Subcutaneous adipose tissue (tissue), 4 donors: Measurements from ENCODE around the gene VEPH1. TPM values are rescaled to one million over a fixed set of nuclear protein-coding genes. Genes with fewer than 3 reads are reported as not detected.

Source experiments
- CTCF ChIP-seq: fragments of 450-650 bp; IDR thresholded peaks from one replicate; pipeline ENCODE4 v1.5.1; 2016; ENCODE audit warnings: low read depth, mild to moderate bottlenecking, control low read depth, antibody characterized with exemption, moderate library complexity
- total RNA-seq, 4 donors: library from RNA; depleted of rRNA; stranded (reverse); fragments of >200 nt; gene quantifications; one replicate each; pipeline ENCODE4 v1.1.0, GENCODE V29; 2016

VEPH1 gene
- total RNA-seq, 4 donors from 2014 or later, result 0.44 to 11.9 (median 3.1) TPM

- no peak for TF ChIP-seq CTCF
These were observed 151.2 kb downstream of the VEPH1 start for GRCh38 chr3:157351981-157352380.

GRCh38 chr3:157347577-157348303 lies 155.5 kb downstream of the VEPH1 start:
- TF ChIP-seq CTCF, result no peak

- no peak for TF ChIP-seq CTCF
These were observed 166.8 kb downstream of the VEPH1 start for GRCh38 chr3:157336252-157337009.

GRCh38 chr3:157335233-157336076 lies 167.8 kb downstream of the VEPH1 start:
- TF ChIP-seq CTCF, result no peak

GRCh38 chr3:157333551-157333991 lies 169.6 kb downstream of the VEPH1 start:
- no peak for TF ChIP-seq CTCF

GRCh38 chr3:157330206-157330605 lies 173.0 kb downstream of the VEPH1 start:
- no peak for TF ChIP-seq CTCF
